ENCODE measurements around the gene G0S2.

GRCh38 chr1:209642816-209643215 is 32.4 kb upstream of the G0S2 start:
- TF ChIP-seq, protein P1, sequence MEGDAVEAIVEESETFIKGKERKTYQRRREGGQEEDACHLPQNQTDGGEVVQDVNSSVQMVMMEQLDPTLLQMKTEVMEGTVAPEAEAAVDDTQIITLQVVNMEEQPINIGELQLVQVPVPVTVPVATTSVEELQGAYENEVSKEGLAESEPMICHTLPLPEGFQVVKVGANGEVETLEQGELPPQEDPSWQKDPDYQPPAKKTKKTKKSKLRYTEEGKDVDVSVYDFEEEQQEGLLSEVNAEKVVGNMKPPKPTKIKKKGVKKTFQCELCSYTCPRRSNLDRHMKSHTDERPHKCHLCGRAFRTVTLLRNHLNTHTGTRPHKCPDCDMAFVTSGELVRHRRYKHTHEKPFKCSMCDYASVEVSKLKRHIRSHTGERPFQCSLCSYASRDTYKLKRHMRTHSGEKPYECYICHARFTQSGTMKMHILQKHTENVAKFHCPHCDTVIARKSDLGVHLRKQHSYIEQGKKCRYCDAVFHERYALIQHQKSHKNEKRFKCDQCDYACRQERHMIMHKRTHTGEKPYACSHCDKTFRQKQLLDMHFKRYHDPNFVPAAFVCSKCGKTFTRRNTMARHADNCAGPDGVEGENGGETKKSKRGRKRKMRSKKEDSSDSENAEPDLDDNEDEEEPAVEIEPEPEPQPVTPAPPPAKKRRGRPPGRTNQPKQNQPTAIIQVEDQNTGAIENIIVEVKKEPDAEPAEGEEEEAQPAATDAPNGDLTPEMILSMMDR (IDR thresholded peaks at IDR 0.05): no peak
- TF ChIP-seq POLR2A (IDR thresholded peaks at IDR 0.05): no peak
- no peak for TF ChIP-seq EP300 (IDR thresholded peaks at IDR 0.05)
